MCF 10A (cell line): Measurements from ENCODE around the gene ROR1. TPM values are rescaled to one million over a fixed set of nuclear protein-coding genes. Genes with fewer than 3 reads are reported as not detected.

Experiments used
- BruUV-seq: library from RNA; stranded (reverse); fragments of 400-500 nt; replicated peaks from 2 replicates; lab custom pipeline; 2021; lab: Mats Ljungman, UMichigan
- CTCF ChIA-PET: fragments of 300-600 bp; sonication (Branson Sonifier 250); formaldehyde crosslinking; extraction: SDS; loops from one replicate; lab custom pipeline; 2021; ENCODE audit warnings: antibody characterized with exemption, inconsistent platforms; lab: Yijun Ruan, JAX
- POLR2A ChIA-PET: fragments of 300-600, 350-650 bp; sonication (Branson Sonifier 250); formaldehyde crosslinking; extraction: SDS; loops from one replicate; lab custom pipeline; 2020; ENCODE audit warnings: antibody characterized with exemption, inconsistent platforms; lab: Yijun Ruan, JAX
- DNase-seq: peaks from one replicate; pipeline ENCODE4 v3.0.0-alpha.2; 2018; ENCODE audit not compliant: unreplicated experiment
- H3K27ac Mint-ChIP-seq: one replicate; pipeline ENCODE4 v1.8.0; 2022; ENCODE audit warnings: mild to moderate bottlenecking, low read depth, mixed read lengths; ENCODE audit not compliant: unreplicated experiment
- H3K27me3 Mint-ChIP-seq: one replicate; pipeline ENCODE4 v1.8.0; 2022; ENCODE audit warnings: mixed read lengths; ENCODE audit not compliant: insufficient read depth, unreplicated experiment
- H3K36me3 Mint-ChIP-seq: one replicate; pipeline ENCODE4 v1.8.0; 2022; ENCODE audit warnings: mild to moderate bottlenecking, moderate library complexity, mixed read lengths; ENCODE audit not compliant: insufficient read depth, unreplicated experiment
- H3K4me1 Mint-ChIP-seq: one replicate; pipeline ENCODE4 v1.8.0; 2022; ENCODE audit warnings: mixed read lengths; ENCODE audit not compliant: insufficient read depth, unreplicated experiment
- H3K4me3 Mint-ChIP-seq: one replicate; pipeline ENCODE4 v1.8.0; 2022; ENCODE audit warnings: mild to moderate bottlenecking, moderate library complexity, mixed read lengths; ENCODE audit not compliant: unreplicated experiment
- H3K9me3 Mint-ChIP-seq: one replicate; pipeline ENCODE4 v1.8.0; 2022; ENCODE audit warnings: mixed read lengths; ENCODE audit not compliant: unreplicated experiment
- intact Hi-C: fragments of 100-400 bp; cut with micrococcal nuclease; formaldehyde crosslinking; loops from 2 replicates; pipeline ENCODE4 v1.14.1; 2022
- total RNA-seq: library from RNA; stranded (reverse); gene quantifications from 2 replicates; pipeline ENCODE4 v1.2.3, GENCODE V29; 2022
- TF ChIP-seq, protein P1 (sequence below): fragments of 200-600 bp; IDR thresholded peaks from one replicate; pipeline ENCODE4 v1.8.0; 2022; ENCODE audit warnings: antibody characterized with exemption, mild to moderate bottlenecking; ENCODE audit not compliant: unreplicated experiment

The ROR1 gene
- total RNA-seq, 1 experiment from 2014 or later: 4.6 TPM

DNA sequence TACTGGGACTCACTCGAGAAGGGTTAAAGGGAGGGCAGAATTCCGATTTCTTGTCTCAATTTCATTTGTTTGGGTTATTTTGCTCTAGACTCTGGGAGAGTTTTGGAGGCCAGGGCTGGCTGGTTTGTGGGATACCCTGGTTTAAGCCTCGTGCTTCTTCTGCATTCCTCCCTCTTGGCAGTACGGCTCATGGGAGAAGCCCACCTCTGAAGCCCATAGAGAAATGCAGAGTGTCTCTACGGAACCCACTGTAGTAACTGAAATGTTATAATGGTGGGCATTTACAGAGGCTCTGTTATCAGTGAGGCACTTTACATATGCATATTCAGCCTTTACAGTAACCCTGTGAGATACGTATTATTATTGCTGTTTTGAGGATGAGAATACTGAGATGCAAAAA, 43.9 kb downstream of the ROR1 start:
- no peak overlapping the region for H3K4me3 Mint-ChIP-seq
- TF ChIP-seq, protein P1, sequence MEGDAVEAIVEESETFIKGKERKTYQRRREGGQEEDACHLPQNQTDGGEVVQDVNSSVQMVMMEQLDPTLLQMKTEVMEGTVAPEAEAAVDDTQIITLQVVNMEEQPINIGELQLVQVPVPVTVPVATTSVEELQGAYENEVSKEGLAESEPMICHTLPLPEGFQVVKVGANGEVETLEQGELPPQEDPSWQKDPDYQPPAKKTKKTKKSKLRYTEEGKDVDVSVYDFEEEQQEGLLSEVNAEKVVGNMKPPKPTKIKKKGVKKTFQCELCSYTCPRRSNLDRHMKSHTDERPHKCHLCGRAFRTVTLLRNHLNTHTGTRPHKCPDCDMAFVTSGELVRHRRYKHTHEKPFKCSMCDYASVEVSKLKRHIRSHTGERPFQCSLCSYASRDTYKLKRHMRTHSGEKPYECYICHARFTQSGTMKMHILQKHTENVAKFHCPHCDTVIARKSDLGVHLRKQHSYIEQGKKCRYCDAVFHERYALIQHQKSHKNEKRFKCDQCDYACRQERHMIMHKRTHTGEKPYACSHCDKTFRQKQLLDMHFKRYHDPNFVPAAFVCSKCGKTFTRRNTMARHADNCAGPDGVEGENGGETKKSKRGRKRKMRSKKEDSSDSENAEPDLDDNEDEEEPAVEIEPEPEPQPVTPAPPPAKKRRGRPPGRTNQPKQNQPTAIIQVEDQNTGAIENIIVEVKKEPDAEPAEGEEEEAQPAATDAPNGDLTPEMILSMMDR: no peak
- no peak for DNase-seq
- H3K9me3 Mint-ChIP-seq: no peaks in the 10 kb centered on the region
- ChIA-PET CTCF (no interaction called here), POLR2A (no interaction called here)
- intact Hi-C loops: no loop called here
- H3K27me3 Mint-ChIP-seq: no peaks in the 10 kb centered on the region
- H3K4me1 Mint-ChIP-seq: peaks cover 8% of the 10 kb centered on the region
- no TSS peak for BruUV-seq
- H3K27ac Mint-ChIP-seq: no peak overlapping the region
- peaks cover 2% of the 10 kb centered on the region for H3K36me3 Mint-ChIP-seq

GRCh38 chr1:63818567-63819325, 44.9 kb downstream of the ROR1 start:
- intact Hi-C loops: no loop called here
- BruUV-seq: no TSS peak
- TF ChIP-seq, protein P1: no peak
- POLR2A ChIA-PET: interaction anchor here (0.6 kb wide), 1 partner anchor 397 kb away, joined by 3 read pairs; no protein-coding TSS in a partner anchor
- no peak for DNase-seq
- Mint-ChIP-seq H3K27ac (no peak overlapping the region), H3K9me3 (no peaks in the 10 kb centered on the region), H3K36me3 (no peaks in the 10 kb centered on the region), H3K4me3 (no peak overlapping the region), H3K27me3 (no peaks in the 10 kb centered on the region), H3K4me1 (peaks cover 8% of the 10 kb centered on the region)
- CTCF ChIA-PET: interaction anchor here (0.7 kb wide), 1 partner anchor 27 kb away, joined by 3 read pairs; no protein-coding TSS in a partner anchor

DNA sequence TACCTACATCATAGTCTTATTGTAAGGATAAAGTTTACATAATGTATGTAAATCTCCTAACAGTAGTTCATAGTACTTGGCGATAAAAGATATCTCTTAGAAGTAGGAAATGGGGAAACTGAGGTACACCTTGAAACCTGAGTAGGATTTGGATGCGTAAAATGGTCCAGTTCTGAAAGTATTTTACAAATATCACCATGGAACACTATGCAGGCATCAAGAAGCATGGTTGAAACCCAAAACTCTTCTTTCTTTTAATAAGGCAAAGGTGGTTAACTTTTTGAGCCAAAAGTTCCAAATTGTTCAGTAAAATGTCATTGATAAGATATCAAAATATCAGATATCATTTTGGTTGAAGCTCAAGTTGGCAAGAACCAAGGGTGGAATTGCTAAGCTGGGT, 46.0 kb downstream of the ROR1 start:
- POLR2A ChIA-PET: interaction anchor here (1.6 kb wide), 1 partner anchor 18 kb away, joined by 5 read pairs; no protein-coding TSS in a partner anchor
- no TSS peak for BruUV-seq
- no peak for DNase-seq
- no peaks in the 10 kb centered on the region for H3K9me3 Mint-ChIP-seq
- no peaks in the 10 kb centered on the region for H3K27me3 Mint-ChIP-seq
- H3K4me3 Mint-ChIP-seq: no peak overlapping the region
- no peaks in the 10 kb centered on the region for H3K36me3 Mint-ChIP-seq
- TF ChIP-seq, protein P1: no peak
- no peak overlapping the region for H3K27ac Mint-ChIP-seq
- H3K4me1 Mint-ChIP-seq: peaks cover 8% of the 10 kb centered on the region
- intact Hi-C loops: no loop called here
- CTCF ChIA-PET: interaction anchor here (0.6 to 1.6 kb wide), 2 partner anchors 318 to 438 kb away, joined by 3 to 5 read pairs; no protein-coding TSS in a partner anchor
